Measurements from ENCODE around the gene INPP5E.

GRCh38 chr9:136398286-136398685, 41.4 kb downstream of the INPP5E start:
- no peak for TF ChIP-seq EZH2 (IDR thresholded peaks at IDR 0.05; ENCODE audit: low read length, missing control alignments)
- TF ChIP-seq, protein P1, sequence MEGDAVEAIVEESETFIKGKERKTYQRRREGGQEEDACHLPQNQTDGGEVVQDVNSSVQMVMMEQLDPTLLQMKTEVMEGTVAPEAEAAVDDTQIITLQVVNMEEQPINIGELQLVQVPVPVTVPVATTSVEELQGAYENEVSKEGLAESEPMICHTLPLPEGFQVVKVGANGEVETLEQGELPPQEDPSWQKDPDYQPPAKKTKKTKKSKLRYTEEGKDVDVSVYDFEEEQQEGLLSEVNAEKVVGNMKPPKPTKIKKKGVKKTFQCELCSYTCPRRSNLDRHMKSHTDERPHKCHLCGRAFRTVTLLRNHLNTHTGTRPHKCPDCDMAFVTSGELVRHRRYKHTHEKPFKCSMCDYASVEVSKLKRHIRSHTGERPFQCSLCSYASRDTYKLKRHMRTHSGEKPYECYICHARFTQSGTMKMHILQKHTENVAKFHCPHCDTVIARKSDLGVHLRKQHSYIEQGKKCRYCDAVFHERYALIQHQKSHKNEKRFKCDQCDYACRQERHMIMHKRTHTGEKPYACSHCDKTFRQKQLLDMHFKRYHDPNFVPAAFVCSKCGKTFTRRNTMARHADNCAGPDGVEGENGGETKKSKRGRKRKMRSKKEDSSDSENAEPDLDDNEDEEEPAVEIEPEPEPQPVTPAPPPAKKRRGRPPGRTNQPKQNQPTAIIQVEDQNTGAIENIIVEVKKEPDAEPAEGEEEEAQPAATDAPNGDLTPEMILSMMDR (conservative IDR thresholded peaks at IDR 0.05 in 1 of 2, IDR thresholded peaks at IDR 0.05 in 1 of 2; ENCODE audit: low read depth in 1 of 2, low read length in 2 of 2) = no peak
